Activated CD8-positive, alpha-beta memory T cell treated with anti-CD3 and anti-CD28 coated beads for 24 hours (primary cell): Measurements from ENCODE around the gene CRIM1.

Source experiments
- DNase-seq: peaks from one replicate; pipeline ENCODE4 v3.0.0-alpha.2; 2020

CRIM1 gene

DNA sequence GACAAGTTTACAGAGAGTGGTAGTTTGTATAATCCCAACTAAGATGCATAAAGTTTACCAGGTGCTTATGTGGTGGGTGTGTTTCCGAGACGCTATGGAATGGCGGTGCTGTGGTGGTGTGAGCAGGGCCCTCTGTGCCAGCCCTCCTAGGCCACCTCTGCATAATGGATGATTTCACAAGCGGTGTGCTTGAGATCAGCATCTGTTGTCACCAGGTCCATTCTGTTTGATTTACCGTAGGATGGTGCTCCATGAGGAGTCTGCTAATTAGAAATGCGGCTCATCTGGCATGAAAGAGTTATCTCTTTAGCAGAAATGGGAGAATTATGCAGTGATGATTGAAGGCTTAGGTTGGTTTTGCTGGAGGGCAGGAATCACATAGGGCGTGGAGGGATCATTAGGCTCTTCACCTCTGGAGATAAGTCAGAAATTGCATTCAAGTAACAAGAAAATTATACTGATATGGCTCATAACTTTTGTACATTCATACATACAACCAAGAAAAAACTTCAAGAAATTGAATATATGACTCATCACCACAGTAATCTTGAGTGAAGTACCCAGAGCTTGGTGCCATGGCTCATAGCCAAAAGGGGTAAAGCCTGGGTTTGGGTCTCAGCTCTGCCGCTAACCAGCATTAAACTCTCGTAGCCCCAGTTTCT, 41.4 kb downstream of the CRIM1 start:
- DNase-seq = no peak

DNA sequence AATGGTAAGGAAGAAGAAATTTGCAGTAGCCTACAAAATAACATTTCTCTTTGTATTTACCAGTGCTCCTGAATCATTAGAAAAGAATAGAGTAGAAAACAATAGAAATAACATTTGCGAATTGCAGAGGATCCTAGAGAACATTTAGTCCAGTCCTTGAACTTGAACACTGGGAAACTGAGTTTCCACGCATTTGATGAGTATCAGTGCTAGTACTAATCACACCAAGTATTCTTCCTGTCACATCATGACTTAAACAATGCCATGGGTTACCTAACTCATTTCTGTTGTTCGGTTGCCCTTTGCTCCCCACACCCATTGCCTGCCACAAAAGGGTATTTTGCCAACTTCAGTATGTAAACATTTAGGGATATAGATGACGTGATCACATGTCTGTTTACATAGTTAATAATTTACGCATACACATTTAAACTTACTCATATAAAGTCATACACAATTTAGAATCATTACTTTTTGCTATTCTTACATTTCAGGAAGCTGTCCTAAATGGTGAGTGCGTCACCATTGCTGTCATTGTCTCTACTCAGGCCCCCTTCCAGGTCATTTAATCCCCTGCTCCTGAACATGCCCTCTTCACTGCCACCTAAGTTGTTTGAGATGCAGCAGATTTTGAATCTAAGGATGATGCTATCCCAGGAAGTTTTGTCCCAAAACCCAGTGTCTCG, 42.3 kb downstream of the CRIM1 start:
- no peak for DNase-seq

GRCh38 chr2:36399050-36399449, 43.5 kb downstream of the CRIM1 start:
- DNase-seq = no peak

DNA sequence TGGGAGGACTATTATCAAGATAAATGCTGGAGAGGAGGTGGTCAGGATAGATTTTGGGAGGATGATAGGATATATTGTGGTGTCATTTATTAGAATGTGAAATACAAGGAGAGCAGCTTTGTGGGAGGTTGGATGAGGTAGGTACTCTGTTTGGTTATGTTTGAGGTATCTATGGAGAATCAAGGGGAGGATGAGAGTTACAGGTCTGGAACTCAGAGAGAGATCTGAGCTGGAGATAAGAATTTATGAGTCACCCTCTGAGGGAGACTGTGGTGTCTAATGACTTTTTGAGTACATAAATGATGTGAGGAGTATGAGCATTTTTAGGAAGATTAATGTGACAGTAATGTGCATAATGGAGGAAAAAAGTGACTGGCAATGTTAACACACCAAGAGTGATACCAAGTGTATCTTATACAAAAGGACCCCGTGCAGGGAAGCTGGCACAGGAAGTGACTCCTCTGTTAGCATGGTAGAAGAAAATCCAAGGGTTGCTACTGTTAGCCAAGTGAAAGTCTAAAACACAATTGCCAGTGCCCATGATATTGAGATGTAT, 48.2 kb downstream of the CRIM1 start:
- DNase-seq = no peak

- DNase-seq = no peak
These were observed 48.7 kb downstream of the CRIM1 start for GRCh38 chr2:36404318-36404717.

DNA sequence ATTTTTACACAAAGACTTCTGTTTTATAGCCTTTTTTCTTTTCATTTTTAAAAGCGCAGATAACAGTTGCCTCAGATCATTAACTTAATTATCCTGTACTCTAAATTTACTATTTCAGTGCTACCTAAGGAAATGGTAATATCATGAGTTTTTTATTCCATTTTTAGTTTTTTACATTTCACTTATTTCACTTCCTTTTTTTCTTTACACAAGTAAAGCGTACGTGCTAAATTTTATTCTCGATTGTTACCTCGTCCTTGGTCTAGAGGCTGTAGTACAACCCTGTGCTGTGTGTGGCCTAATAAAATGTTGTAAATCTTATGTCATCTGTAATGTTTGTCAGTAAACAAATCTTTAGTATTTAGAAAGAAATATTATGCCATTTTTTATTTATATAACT, 49.2 kb downstream of the CRIM1 start:
- DNase-seq = no peak

- DNase-seq = no peak
These were observed 49.6 kb downstream of the CRIM1 start for GRCh38 chr2:36405183-36405582.

GRCh38 chr2:36406296-36406695, 50.7 kb downstream of the CRIM1 start:
- no peak for DNase-seq

DNA sequence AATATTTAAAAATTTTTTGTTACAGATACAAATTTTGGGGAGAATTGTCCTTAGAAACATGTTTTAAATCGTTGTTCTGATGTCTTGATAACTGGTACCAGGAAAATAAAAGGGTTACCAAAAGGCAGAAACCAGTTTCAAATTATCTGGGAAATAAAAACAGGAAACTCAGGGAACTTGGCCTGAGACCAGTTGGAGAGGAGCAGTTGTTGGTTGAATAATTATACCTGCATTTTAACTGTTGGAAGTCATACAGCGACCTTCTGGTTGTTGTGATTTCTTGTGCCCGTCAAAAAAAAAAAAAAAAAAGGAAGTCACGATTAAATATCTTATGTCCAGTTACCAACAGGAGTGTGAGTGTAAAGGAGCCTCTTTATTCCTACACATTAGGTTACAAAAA, 51.8 kb downstream of the CRIM1 start:
- no peak for DNase-seq

- no peak for DNase-seq
These were observed 52.7 kb downstream of the CRIM1 start for GRCh38 chr2:36408198-36408703.

- no peak for DNase-seq
These were observed 53.8 kb downstream of the CRIM1 start for GRCh38 chr2:36409335-36409734.

DNA sequence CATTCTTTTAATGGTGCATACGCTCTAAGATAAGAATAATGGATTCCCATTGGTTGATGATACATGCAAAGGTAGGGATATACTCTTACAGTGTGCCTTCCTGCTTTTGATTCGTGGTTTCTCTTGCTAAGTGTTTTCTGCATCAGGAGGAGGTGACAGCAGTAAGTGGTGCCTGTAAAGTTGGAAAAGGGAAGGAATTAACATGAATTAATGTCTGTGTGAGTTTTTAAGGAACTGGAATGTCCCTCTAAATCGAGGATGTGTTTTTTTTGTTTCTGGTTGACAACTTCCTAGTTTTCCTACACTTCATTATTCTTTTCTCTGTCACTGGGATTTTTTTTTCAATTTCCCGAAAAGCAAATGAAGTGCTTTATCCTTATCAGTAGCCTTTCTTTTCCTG, 54.4 kb downstream of the CRIM1 start:
- no peak for DNase-seq

GRCh38 chr2:36410681-36411080, 55.1 kb downstream of the CRIM1 start:
- no peak for DNase-seq

- no peak for DNase-seq
These were observed 56.4 kb downstream of the CRIM1 start for GRCh38 chr2:36411962-36412444.

DNA sequence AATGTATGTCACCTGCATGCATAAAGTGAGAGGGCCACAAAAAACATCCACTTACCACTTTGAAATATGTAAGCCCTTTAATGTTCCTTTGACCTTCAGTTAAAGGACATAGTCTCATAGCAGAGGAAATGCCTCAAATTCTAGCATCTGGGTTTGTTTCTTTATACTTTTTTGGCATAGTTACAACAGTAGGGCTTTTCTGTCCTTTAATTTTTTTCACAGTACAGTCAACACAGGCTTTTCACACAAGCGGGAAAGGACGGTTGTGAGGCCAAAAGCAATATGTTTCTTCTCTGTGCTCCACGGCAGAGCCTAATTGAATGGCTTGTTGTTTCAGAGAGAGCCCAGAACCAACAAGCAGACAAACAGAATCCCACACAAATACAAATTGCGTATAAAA, 57.6 kb downstream of the CRIM1 start:
- DNase-seq = no peak

DNA sequence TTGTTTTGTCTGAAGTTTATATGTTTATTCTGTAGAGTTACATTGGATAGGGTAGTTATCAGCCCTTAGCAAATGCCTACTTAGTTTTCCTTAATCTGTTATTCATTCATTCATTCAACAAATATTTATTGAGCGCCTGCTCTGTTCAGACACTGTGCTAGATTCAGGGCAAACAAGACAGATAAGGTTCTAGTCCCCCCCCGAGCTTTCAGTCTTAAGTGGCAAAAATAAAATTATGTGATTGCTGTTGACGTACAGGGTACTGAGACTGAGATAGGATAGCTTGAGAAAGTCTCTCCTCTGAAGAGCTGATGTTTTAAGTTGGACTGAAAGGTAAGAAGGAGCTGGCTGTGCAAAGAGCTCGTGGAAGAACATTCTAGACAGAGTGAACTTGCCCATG, 58.7 kb downstream of the CRIM1 start:
- no peak for DNase-seq

- DNase-seq = no peak
These were observed 59.9 kb downstream of the CRIM1 start for GRCh38 chr2:36415381-36416022.

DNA sequence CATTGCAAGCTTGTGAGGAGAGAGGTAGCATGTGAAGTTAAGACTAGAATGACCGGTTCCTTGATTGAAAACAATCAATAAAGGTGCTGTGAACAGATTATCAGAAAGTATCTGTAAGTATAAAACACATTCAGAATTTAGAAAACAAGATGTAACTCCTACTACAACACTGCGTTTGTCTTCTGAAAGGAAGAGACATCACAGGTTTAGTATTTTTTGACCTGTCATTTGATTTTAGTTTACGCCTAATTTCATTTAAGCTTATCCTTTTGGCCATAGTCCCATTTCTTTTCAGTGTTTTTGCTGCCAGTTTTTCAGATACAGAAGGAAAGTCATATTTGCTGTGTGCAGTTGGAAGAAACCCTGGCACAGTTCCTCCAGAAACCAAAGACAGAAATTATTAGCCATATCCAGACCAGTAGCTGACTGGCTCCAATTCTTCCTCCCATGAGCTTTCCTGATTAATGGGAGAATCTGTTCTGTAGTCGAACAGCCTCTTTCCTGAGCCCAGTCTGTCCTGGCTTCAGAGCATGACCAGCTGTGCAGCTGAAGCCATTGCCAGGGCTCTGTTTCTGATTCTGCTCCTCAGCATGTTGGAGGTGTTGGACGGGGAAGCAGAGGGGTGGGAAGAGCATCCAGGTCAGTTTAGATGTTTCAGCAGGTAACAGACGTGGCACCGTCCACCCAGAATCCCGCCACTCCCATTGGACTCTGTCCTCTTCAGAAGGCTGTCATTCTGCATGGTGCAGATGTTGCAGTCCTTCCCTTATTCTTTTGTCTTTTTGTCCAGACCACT, 61.0 kb downstream of the CRIM1 start:
- no peak for DNase-seq

DNA sequence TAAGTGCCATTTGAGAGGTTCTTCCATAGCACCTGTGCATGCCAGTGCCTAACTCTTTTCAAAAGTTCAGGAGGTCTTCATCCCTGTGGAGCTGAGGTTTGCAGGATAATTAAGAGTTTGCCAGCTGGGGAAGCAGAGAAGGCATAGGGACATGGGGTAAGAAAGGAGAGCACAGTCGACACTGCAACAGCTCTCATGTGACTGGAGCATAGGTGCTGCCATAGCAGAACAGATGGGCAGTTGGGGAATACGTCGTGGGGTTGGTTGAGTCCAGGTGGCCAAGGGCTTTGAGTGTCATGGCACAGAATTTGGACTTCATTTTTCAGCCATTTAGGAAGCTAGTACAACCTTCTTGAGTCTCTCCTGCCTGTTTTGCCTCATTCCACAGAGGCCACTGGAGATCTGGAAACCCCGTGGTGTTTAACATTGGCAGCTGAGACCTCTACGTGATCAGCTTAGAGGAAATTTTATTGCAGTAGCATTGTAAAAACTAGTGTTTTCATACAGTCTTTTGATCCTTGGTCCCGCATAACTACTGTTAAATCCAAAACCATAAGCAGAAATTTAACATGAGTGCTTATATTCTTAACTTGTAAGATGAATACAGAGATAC, 65.1 kb downstream of the CRIM1 start:
- no peak for DNase-seq

GRCh38 chr2:36421379-36421778, 65.8 kb downstream of the CRIM1 start:
- no peak for DNase-seq

DNA sequence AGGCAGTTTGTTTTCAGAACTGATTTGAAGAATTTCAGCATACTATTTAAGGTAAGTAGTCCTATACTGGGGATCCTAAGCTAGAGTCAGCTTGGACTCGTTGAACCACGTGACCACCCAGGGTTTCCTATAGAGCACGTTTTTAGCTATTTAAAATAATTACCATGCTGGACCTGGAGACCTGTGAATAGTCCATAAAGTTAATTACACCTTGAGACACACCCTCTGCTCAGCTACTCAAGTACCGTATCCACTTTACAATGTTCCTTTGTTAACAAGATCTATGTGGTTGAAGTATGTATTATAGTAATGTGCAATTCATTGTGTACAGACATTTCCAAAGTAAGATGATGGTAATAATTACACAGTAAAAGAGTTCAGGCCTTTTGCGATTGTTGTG, 67.6 kb downstream of the CRIM1 start:
- no peak for DNase-seq

- no peak for DNase-seq
These were observed 68.1 kb downstream of the CRIM1 start for GRCh38 chr2:36423619-36424120.
